NCI-H2227 (cell line): ENCODE measurements around the gene CCDC192.

ENCODE experiments used
- DNase-seq: peaks from one replicate; lab custom pipeline; 2025; ENCODE audit not compliant: unreplicated experiment; lab: John Stamatoyannopoulos, UW

The CCDC192 gene

DNA sequence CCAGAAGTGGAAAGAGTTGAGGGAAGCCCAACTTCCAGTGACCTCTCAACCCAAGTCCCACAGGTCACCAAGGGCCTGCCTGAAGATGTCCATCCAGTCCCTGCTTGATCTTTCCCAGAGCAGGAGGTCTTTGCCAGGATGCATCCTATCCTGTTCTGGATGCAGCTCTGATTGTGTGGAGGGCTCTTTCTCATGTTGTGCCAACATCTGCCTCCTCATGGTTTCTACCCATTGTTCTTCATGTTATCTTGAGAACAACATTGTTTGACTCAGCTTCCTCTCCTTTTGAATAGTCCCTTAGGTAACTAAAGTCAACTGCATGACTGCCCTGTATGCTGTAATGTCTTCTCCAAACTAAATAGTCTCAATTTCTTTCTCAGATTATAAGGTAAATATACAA, 169.3 kb downstream of the CCDC192 start:
- no peak for DNase-seq

DNA sequence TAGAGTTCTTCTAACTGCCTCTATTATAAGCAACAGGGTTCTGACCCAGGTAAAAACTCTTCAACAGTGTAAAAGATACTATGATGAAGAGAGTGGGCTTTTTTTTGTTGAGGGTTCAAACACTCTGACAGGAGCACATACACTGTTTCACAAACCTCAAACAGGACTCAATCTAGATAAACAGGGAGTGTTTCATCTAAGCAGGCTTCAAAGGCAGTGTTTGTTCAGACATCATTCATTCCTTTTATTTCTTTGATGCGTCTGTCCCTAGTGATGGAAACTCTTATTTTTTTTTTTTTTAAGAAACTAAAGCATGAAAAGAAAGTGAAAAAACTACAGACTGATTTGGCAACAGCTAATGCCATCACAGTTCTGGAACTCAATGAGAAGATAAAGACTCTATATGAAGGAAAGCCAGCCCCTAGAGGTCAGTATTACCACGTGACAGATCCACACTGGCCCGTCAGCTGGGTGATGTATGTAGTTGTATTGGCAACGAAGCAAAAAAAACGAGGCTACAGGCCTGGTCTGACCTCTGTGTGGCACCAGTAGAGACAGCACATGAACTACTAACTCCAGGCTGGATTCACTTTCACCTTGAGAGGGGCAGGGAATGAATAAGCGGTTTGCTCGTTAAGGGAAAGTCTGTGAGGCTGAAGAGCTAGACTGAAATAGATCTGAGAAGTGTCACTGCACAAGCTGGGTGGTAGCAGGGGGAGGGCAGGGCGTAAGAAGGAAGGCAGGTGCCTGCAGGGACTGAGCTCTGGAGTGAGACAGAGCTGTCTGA, 172.2 kb downstream of the CCDC192 start:
- peak; percentile 42 for DNase-seq

DNA sequence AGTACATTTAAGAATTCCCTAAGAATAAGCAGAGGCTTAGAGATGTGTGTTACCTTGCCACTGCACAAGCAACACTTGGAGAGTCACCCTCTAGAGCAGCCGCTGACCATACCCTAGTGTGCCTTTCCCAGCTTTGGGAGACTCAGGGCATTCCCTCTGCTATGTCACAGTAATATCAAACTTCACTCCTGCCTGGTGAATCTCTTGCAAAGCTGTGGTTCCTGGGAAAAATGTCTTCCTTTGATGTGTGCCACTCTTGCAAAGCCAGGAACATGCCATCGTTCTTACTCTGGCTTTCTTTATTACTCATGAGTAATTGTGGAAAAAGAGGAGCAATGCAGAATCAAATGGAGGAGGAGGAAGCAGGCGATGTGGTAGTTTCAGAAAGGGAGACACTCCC, 173.2 kb downstream of the CCDC192 start:
- DNase-seq: no peak

DNA sequence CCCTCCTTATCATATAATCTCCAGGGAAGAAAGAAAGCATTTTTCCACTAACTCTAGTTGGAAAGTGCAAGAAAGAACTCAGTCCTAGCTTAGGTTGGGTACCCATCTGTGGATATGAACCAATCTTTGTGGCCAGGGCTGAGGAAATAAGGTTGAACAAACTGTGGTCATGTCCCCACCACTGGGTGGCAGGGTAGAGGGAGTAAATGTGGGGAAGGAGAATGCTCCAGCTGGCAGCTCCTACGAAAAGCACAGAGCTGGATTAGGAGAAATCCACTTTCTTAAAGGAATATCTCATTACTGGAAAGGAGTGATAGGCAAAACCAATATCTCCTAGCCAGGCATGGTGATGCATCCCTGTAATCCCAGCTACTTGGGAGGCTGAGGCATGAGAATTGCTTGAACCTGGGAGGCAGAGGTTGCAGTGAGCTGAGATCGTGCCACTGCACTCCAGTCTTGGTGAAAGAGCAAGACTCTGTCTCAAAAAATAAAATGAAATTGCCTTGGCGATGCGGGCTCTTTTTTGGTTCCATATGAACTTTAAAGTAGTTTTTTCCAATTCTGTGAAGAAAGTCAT, 175.1 kb downstream of the CCDC192 start:
- DNase-seq: peak; percentile 25

DNA sequence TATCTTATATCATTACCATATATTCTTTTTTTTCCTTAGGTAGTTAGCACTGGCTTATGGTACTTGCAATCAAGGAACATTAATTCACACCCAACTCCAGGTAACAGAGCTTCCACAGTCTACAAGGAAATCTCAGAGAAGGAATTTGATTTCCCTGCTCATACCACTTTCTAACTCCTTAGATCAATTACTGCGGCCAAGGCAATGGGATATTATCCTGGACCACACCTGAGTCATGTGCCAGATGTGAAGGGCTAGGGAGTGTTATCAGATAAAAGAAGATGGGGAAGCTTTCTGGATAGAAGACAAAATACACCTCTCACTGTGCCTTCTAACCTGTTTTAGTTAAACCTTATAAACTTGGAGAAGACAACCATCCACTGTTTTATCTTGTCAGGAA, 181.2 kb downstream of the CCDC192 start:
- no peak for DNase-seq

DNA sequence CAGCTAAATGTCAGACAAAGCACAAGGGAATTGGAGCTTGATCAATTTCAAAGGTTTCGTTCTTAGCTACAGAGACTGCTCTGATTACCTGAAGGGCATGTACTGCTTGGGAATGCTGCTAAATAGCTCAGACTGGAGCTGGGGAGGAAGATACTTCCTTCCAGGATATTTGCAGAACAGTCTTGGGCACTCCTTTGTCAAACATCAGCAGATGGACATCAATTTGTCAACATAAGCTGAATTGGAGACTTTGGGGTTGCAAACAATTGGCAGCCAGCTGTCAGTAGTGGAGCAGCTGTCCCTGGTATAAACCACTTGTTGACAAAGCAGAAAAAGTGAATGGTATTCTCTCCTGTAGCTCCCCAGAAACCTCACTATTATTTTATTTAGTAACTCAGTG, 182.0 kb downstream of the CCDC192 start:
- no peak for DNase-seq

DNA sequence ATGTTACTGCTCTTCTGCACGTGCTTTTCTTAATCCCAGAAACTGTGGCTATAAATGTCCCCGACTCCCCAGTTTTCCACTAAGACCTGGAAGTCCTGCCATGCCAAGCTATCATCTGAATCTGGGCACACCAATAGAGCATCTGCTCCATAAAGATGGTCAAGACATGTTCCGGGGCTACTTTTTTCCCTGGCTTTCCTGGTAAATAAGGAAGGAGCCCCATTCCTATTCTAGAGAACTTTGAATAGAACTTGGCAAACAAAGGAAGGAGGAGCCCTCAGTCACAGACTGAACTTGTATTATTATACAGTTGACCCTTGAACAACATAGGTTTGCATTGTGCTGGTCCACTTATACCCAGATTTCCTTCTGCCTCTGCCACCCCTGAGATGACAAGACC, 182.9 kb downstream of the CCDC192 start:
- DNase-seq: no peak

DNA sequence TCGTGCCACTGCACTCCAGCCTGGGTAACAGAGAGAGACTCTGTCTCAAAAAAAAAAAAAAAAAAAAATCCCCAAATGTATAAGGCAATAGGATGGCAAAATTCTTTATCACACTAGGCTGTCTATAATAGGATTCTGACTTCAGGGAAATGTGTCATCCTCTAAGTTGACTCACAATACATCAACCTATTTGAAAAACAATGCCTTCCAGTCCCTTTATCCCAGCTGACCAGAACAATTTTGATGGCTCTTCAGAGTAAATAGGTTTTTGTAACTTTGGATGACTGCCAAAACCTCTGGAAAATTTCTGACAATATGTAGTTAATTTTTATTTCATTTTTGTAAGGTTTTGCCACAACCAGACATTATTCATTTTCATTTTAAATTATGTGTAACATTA, 184.1 kb downstream of the CCDC192 start:
- peak; percentile 6 for DNase-seq

DNA sequence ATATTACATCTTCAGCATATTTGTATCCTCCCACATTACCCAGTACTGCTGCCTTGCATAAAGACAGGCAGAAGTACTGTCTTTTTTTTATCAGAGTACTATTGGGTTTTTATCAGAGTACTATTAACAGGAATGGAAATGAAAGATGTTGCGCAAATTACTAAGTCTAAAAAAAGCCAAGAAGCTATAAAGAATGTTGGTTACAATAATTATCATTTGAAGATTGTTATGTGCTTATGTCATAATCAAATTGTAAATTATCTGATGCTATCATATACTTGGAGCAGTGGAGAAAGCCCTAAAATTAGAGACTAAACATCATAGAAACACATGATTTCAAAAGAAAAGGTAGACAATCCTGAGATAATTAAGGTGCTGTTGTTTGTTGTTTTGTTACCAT, 188.8 kb downstream of the CCDC192 start:
- no peak for DNase-seq

DNA sequence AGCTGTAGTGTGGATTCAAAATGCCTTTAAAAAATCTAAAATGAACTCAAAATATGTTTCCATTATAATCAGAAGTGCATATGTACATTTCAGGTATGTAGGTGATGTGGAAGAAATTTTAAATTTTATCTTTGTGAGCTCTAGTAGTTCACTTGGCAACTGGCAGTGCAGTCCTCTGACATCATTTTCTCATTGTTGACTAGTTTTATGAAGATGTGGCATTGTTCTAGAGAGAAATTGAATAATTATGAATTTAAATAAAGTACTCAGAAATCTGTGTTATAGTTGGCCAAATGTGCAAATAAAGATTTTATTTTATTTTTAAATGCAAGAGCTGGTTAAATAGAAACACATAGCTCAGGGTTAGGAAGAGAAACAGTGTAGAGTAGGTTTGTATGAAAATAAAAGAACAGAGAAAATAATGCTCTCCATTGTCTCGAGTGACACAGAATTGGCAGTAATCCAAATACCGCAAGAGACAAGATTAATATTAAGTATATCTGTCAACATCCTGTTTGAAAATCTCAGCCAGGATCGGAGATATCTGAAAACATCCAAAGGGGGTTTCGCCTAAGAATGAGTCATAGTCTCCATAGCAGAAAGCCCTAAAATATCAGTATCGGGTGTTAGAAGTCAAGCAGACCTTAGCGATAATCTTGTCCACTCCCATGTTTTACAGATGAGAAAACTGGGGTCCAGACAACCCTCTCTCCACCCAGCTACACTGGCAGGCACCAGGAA, 189.4 kb downstream of the CCDC192 start:
- peak; percentile 17 for DNase-seq

DNA sequence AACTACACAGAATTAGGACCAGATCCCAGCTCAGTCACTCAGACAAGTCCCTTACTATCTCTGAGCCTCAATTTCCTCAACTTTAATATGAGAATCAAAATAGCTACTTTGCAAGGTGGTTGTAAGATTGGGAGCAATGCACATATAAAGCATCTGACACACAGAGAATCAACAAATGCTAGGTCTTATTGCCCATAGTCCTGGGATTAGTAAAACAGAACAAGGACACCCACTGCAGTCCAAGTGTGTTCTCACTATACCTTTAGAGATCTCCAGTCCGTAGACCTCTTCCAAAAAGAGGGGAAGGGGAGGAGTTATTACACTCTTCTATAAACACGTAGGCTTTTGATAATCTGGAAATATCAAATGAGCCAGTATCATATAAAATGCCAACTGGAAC, 190.0 kb downstream of the CCDC192 start:
- DNase-seq: no peak

DNA sequence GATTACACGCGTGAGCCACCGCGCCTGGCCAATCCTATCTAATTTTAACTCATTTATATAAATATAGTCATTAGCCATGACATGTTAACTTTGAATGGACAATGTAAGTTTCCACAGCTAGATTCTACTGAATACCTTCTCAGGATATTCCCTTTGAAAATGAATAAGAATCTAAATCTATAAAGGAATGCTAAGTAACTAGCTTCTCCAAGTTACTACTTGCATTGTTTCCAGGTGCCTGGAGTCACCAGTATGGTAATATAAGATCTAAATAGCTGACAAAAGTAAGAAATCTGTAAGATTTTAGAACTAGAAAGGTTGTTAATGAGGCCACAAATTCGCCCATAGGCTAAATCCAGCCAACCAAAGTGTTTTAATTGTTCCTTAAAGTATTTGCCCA, 191.3 kb downstream of the CCDC192 start:
- no peak for DNase-seq

DNA sequence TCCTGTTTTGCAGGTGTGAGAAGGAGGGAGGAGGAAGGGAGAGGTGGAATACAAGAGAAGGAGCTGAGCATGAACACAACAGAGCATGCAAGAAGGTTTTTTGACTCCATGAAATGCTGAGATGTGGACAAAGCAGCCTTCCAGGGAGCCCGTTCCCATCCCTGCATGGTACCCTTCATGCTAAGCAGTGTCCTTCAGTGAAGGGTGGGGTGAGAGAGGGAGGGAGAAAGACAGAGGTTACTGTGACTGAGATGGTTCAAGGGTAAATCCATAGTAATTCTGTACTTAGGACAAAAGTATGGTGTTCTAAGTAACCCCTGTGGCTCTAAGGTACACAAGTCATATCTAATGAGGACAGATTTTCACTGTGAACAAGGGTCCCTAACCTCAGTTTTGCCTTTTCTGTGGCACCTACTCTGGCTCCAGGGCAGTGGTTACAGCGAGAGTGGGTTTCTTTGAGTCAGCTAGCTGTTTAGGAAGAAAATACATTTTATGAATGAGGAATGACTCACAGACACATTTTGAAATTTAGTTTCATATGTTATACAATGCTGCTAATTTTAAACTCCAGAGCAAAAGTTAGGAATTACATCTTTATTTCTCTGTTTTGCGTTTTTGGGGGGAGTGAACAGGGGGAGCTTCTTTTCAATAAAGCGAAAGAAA, 195.5 kb downstream of the CCDC192 start:
- DNase-seq: no peak

DNA sequence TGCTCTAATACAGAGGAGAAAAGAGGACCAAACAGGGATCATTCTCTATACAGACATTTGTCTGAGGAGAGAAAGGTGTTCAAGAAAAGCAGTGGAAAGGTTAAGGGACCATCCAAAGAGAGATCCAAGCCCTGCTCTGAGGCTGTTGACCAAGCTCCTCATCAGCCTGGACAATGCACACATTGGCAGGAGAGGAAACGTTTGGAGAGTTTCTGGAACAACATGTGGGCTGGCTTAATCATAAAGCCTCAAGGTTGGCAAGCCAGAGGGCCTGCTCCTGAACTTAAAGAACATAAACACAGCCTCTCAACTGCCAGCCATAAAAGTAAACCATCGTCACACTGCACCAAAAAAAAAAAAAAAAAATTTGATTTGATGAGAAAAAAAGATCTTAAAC, 196.0 kb downstream of the CCDC192 start:
- no peak for DNase-seq

DNA sequence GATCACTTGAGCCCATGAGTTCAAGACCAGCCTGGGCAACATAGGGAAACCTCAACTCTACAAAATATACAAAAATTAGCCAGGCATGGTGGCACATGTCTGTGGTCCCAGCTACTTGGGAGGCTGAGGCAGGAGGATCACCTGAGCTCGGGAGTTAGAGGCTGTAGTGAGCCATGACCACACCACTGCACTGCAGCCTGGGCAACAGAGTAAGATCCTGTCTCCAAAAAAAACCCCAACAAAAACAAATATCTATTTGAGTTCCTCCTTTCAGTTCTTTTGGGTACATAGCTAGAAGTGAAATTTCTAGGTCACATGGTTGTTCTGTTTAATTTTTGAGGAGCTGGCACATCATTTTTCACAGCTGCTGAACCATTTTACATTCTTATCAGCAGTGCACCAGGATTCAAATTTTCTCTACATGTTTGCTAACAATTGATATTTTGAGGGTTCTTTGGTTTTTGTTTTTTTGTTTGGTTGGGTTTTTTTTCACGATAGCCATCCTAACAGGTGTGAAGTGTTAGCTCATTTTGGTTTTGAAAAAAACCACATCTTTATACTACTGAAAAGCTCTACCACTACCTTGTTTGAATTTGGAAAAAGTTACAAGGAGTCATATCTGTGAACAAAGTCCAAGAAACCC, 203.5 kb downstream of the CCDC192 start:
- DNase-seq: no peak

DNA sequence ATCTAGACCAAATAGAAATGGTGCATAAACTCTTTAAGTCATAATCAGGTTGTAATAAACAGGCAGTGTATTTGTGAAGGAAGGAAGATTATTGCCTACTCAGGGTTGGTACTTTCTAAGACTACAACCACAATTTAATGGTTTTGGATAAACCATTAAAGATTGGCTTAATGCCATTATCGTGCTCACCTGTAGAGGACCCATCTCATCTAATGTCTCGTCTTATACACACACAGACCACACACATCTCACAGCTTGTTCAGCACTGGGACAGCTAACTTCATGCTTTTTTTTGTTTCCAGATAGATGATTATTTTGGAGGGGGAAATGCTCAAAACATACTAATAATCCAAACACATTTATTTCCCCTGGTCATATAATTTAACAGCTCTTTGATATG, 204.7 kb downstream of the CCDC192 start:
- DNase-seq: no peak

DNA sequence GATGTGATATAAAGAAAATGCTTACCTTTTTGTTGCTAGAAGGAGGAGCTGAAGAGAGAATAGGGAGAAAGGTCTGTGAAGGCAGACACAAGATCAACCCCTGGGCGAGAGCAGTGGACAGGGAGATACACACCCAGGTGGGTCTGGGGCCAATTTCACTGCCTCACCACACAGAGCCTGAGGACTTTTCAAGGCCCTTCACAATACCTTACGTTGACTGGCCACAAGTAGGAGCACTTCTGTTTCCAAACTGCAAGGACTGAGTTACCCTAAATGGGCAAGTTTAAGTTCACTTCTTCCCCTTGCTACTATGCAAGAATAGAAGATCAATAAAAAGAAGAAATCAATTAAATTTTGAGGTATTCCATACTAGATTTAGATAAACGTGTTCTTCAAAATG, 205.9 kb downstream of the CCDC192 start:
- DNase-seq: peak; percentile 1

DNA sequence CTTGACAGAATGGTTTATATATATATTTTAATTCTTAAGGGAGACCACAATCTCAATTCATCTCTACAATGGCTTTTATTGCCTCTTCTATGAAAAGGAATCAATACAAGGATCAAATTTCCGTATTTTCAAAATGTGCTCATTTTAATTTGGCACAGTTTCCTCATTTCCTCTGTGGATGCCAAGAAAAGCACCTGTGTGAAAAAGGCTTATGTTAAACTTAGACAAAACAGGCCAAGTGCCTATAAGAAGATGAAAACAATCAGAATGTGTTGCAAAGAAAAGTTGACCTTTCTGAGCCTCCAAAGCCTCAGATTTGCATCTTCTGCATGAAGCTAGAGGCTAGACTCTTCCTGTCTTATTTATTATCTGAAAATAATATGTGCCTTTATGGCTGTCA, 206.6 kb downstream of the CCDC192 start:
- no peak for DNase-seq

DNA sequence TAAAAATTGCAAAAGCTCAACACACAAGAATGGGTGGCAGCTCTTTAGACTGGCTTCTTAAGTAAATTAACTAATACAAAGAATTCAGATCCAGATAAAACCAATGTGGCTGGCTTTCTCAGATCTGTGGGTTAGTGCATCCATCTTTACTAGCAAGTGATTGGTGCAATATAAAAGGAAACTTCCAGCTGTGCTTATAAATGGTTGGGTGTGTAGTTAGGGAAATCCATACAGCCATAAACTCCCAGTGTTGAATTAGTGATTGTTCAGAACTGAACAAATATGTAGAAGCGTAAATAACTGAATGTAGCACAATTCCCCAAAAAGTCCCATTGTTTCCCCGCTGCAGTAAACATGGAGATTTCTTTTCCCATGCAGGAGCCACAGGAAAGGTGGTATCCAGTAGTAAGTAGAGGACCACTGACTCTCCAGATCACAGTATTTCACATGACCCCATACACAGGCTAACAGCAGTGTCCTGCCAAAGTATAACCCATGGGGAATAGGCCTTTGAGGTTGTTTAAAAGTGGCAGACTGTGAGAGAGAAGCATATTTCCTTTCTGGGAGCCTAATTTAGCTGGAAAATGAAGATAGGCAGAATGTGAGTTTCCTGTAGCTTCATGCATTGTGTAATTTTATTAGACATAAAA, 207.2 kb downstream of the CCDC192 start:
- no peak for DNase-seq

DNA sequence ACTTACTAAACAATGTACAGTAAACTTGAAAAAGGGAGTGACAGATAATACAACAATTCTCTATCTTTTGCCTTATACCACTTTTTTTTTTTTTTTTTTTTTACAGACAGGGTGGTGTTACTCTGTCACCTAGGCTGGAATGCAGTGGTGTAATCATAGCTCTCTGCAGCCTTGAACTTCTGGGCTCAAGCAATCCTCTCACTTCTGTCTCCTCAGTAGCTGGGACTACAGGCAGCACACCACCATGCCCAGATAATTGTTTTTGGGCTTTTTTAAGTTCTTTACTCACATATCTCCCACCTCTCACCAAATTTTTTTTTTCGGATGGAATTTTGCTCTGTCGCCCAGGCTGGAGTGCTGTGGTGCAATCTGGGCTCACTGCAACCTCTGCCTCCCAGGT, 208.4 kb downstream of the CCDC192 start:
- no peak for DNase-seq

DNA sequence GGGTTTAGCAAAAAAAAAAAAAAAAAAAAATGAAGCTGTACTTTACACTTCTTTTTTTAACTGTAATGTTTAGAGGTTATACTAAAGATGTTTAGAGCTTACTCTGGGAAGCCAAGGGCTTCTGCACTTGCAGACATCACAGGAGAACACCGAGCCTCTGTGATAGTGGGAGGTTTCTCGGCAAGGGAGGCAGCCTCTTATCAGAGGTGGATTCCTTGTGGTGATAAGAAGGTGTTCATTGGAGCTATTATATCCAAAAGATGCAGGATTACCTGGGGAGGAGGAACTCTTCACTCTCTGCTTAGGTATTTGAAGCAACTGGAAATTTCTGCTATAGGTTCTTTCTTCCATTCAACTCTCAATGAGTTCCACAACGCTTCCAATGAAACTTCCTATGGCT, 209.2 kb downstream of the CCDC192 start:
- no peak for DNase-seq
